PFSK-1 (cell line): ENCODE data around the gene ZCWPW1.

ENCODE experiments used
- FOXP2 ChIP-seq: optimal IDR thresholded peaks from 2 replicates; pipeline ENCODE3; 2011; ENCODE audit warnings: borderline replicate concordance, control low read depth, inconsistent platforms; ENCODE audit not compliant: insufficient read depth; ENCODE audit errors: extremely low read length, extremely low read depth
- POLR2AphosphoS5 ChIP-seq: IDR thresholded peaks from 2 replicates; pipeline ENCODE4 v1.6.1; 2012; ENCODE audit warnings: low read depth, mild to moderate bottlenecking, control low read depth, low read length, moderate library complexity
- REST ChIP-seq, 2 experiments: IDR thresholded peaks; 2 replicates each; pipeline versions ENCODE4 v1.6.1 to v1.8.0; 2011 to 2012; ENCODE audit warnings: low read depth in 2 of 2, low read length in 2 of 2, control low read depth in 1 of 2, inconsistent platforms in 1 of 2, mild to moderate bottlenecking in 1 of 2, moderate library complexity in 1 of 2; ENCODE audit not compliant: insufficient read depth in 1 of 2
- SIN3A ChIP-seq: IDR thresholded peaks from 2 replicates; pipeline ENCODE4 v1.6.1; 2012; ENCODE audit warnings: mild to moderate bottlenecking, low read length, moderate library complexity, borderline replicate concordance; ENCODE audit not compliant: insufficient read depth
- TAF1 ChIP-seq: IDR thresholded peaks from 2 replicates; pipeline ENCODE4 v1.6.1; 2012; ENCODE audit warnings: low read length, control low read depth, borderline replicate concordance; ENCODE audit not compliant: insufficient read depth

The ZCWPW1 gene

GRCh38 chr7:100435401-100436304, 7.2 kb upstream of the ZCWPW1 start:
- TF ChIP-seq POLR2AphosphoS5: peak; percentile 67; the same call in 1 of the 2 replicates
- no peak; the same call in 1 of the 2 replicates for TF ChIP-seq SIN3A

- no peak for TF ChIP-seq SIN3A
- no peak for TF ChIP-seq TAF1
- no peak for TF ChIP-seq REST (IDR thresholded peaks at IDR 0.05; ENCODE audit: insufficient read depth in 1 of 2, low read depth in 2 of 2, low read length in 2 of 2)
- TF ChIP-seq FOXP2: no peak
- TF ChIP-seq POLR2AphosphoS5: no peak; the same call in 1 of the 2 replicates
Observed at GRCh38 chr7:100434297-100435144, 6.0 kb upstream of the ZCWPW1 start.

- TF ChIP-seq SIN3A (no peak), REST (IDR thresholded peaks at IDR 0.05; ENCODE audit: insufficient read depth in 1 of 2, low read depth in 2 of 2, low read length in 2 of 2) (no peak), FOXP2 (no peak), POLR2AphosphoS5 (no peak)
Observed at GRCh38 chr7:100433592-100434296, 5.2 kb upstream of the ZCWPW1 start.

GRCh38 chr7:100433276-100433591, 4.7 kb upstream of the ZCWPW1 start:
- TF ChIP-seq TAF1: no peak
- no peak for TF ChIP-seq SIN3A
- TF ChIP-seq POLR2AphosphoS5: no peak
- TF ChIP-seq REST (IDR thresholded peaks at IDR 0.05; ENCODE audit: insufficient read depth in 1 of 2, low read depth in 2 of 2, low read length in 2 of 2): no peak
- TF ChIP-seq FOXP2: no peak

GRCh38 chr7:100432621-100433275, 4.2 kb upstream of the ZCWPW1 start:
- TF ChIP-seq POLR2AphosphoS5 (no peak; the same call in 1 of the 2 replicates), FOXP2 (no peak), SIN3A (no peak), TAF1 (no peak), REST (IDR thresholded peaks at IDR 0.05; ENCODE audit: insufficient read depth in 1 of 2, low read depth in 2 of 2, low read length in 2 of 2) (no peak)
